ENCODE results near the gene VSTM4. TPM values are rescaled to one million over a fixed set of nuclear protein-coding genes. Genes with fewer than 3 reads are reported as not detected.

VSTM4 gene
- total and polyA plus RNA-seq, 3 experiments from 2014 or later = 0.07 to 0.09 TPM; not detected in 1

- Histone ChIP-seq H3K9me3 (ENCODE audit: low read length) (no peaks in the 10 kb centered on the region), H3K4me1 (ENCODE audit: insufficient read depth, low read length) (no peaks in the 10 kb centered on the region), H3K27me3 (ENCODE audit: insufficient read depth, low read length, poor library complexity, severe bottlenecking) (no peaks in the 10 kb centered on the region), H3K36me3 (ENCODE audit: insufficient read depth, low read length) (no peaks in the 10 kb centered on the region), H3K4me3 (ENCODE audit: low read length) (no peak overlapping the region), H3K27ac (ENCODE audit: low read depth, low read length) (no peak overlapping the region)
- H3K27me3 Mint-ChIP-seq = peaks cover 2 to 7% of the 10 kb centered on the region in 2 donors
- POLR2A ChIA-PET = no interaction called here
- peaks cover under 1 to 6% (median 2%) of the 10 kb centered on the region in 5 donors for H3K9me3 Mint-ChIP-seq
- H3K27ac Mint-ChIP-seq = no peak overlapping the region
- no peak for DNase-seq
- CTCF ChIA-PET = no interaction called here
- no peak overlapping the region for H3K4me3 Mint-ChIP-seq
- peaks cover 0 to 2% (median 0%) of the 10 kb centered on the region in 3 donors for H3K36me3 Mint-ChIP-seq
- no peaks in the 10 kb centered on the region for H3K4me1 Mint-ChIP-seq
These were observed 60.0 kb downstream of the VSTM4 start for GRCh38 chr10:49055221-49055849.

- ChIA-PET POLR2A (no interaction called here), CTCF (no interaction called here)
- Mint-ChIP-seq H3K27ac (no peak overlapping the region), H3K4me3 (no peak overlapping the region), H3K36me3 (no peaks in the 10 kb centered on the region), H3K9me3 (peaks cover 0 to 4% (median 0%) of the 10 kb centered on the region in 5 donors), H3K4me1 (no peaks in the 10 kb centered on the region), H3K27me3 (peaks cover 2 to 7% of the 10 kb centered on the region in 2 donors)
- Histone ChIP-seq H3K27me3 (ENCODE audit: insufficient read depth, low read length, poor library complexity, severe bottlenecking) (no peaks in the 10 kb centered on the region), H3K36me3 (ENCODE audit: insufficient read depth, low read length) (no peaks in the 10 kb centered on the region), H3K4me3 (ENCODE audit: low read length) (no peak overlapping the region), H3K9me3 (ENCODE audit: low read length) (no peaks in the 10 kb centered on the region), H3K27ac (ENCODE audit: low read depth, low read length) (no peak overlapping the region), H3K4me1 (ENCODE audit: insufficient read depth, low read length) (no peaks in the 10 kb centered on the region)
- DNase-seq = no peak
These were observed 60.6 kb downstream of the VSTM4 start for GRCh38 chr10:49054753-49055152.

DNA sequence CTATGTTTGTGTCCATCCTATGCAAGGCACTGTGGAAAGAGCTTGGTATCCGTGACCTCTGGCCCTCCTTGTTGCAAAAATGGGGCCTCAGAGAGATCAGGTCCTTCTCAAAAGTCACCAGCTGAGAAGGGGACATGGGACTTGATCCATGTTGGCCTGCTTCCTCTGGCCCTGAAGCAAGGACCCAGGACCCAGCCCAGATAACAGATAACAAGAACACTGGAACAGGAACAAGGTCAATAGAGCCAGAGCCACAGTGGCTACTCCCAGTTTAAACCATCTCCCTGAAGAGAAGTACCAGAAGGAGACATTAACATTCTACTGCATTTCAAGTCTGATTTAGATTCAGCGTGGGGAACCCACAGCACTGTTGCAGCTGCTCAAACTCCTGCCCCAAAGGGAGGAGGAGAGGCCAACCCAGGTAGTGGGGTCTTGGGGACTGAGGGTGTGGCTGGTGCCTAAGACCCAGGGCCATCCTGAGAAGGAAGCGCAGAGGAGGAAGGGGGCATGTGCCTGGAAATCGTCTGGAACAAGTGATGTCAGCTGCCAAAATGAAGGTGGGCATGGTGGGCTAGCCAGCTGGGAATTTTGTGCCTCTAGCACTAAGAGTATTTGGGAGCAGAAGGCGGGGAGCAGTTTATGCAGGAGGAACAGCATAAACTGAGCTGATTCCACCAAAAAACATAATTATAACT, 61.2 kb downstream of the VSTM4 start:
- Mint-ChIP-seq H3K27ac (peak overlapping the region in 1 of 8 donors; percentile 58), H3K9me3 (peaks cover 0 to 4% (median 0%) of the 10 kb centered on the region in 5 donors), H3K4me3 (no peak overlapping the region), H3K4me1 (no peaks in the 10 kb centered on the region), H3K27me3 (peaks cover 2 to 7% of the 10 kb centered on the region in 2 donors), H3K36me3 (no peaks in the 10 kb centered on the region)
- Histone ChIP-seq H3K27ac (ENCODE audit: low read depth, low read length) (no peak overlapping the region), H3K27me3 (ENCODE audit: insufficient read depth, low read length, poor library complexity, severe bottlenecking) (no peaks in the 10 kb centered on the region), H3K4me3 (ENCODE audit: low read length) (no peak overlapping the region), H3K36me3 (ENCODE audit: insufficient read depth, low read length) (no peaks in the 10 kb centered on the region), H3K4me1 (ENCODE audit: insufficient read depth, low read length) (no peaks in the 10 kb centered on the region), H3K9me3 (ENCODE audit: low read length) (no peaks in the 10 kb centered on the region)
- CTCF ChIA-PET = no interaction called here
- no peak for DNase-seq
- POLR2A ChIA-PET = no interaction called here

DNA sequence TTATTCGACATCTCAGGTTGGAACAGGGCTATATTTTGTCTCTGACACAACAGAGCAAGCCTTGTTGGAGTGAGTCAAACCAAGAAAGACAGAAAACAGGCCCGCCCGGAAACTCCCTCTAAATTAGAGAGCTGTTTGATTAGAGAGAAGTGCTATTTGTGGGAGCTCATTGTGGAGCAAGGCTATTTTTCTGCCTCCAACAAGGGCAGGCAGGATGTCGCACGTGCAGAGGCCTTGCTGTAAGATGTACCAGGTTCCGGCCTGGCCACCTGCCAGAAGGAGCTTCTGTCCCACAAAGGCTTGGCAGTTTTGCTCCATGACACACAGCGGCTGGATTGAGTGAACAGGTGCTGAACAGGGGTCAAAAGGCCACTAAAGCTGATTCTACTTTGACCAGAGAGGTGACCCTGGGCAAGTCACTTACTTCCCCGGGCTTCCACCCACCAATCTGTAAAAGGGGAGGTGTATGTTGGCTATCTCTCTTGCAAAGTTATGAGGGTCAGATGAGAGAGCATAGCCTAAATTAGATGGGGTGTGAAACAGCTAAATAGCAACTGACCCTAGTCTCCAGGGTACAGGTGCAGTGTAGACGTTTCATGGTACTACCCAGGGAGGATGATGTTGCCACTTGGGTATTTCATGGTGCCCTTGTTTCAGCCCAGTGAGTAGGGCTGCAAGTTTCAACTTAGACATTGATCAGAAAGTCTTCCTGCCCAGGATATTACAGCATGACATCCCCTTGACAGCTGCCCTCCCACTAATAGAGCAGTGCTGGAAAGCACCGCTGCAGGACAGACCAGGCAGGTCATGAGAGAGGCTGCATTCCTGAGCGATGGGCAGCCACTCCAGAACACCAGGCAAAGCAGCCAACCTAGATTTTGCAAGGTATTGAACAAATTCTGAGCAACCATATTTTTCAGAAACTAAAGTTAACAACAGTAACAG, 62.0 kb downstream of the VSTM4 start:
- ChIA-PET POLR2A (no interaction called here), CTCF (interaction anchor here (0.9 kb wide), 1 partner anchor 11 kb away, joined by 3 read pairs; no protein-coding TSS in a partner anchor)
- DNase-seq = no peak
- Histone ChIP-seq H3K9me3 (ENCODE audit: low read length) (no peaks in the 10 kb centered on the region), H3K27me3 (ENCODE audit: insufficient read depth, low read length, poor library complexity, severe bottlenecking) (no peaks in the 10 kb centered on the region), H3K4me3 (ENCODE audit: low read length) (no peak overlapping the region), H3K4me1 (ENCODE audit: insufficient read depth, low read length) (no peaks in the 10 kb centered on the region), H3K36me3 (ENCODE audit: insufficient read depth, low read length) (no peaks in the 10 kb centered on the region), H3K27ac (ENCODE audit: low read depth, low read length) (no peak overlapping the region)
- Mint-ChIP-seq H3K9me3 (peaks cover 0 to 4% (median 0%) of the 10 kb centered on the region in 5 donors), H3K36me3 (no peaks in the 10 kb centered on the region), H3K27me3 (peaks cover 0 to 7% of the 10 kb centered on the region in 2 donors), H3K27ac (no peak overlapping the region), H3K4me3 (no peak overlapping the region), H3K4me1 (no peaks in the 10 kb centered on the region)

DNA sequence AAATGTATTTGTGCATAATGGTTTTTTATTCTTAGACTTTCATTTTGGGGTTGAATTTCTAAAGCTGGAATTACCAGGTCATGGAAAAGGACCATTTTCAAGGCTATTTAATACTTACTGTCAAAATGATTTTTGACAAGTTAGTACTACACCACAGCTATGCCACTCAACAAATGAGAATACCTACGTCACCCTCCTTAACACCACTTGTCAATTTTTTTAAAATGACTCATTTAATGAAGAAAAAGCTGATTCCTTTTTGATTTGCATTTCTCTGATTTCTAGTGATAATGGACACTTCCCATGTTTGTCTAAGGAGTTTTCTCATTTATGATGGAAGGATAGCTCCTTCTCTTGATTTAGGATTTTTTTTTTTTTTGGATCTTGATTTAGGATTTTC, 63.3 kb downstream of the VSTM4 start:
- Mint-ChIP-seq H3K27ac (no peak overlapping the region), H3K4me1 (no peaks in the 10 kb centered on the region), H3K27me3 (peaks cover 2 to 9% of the 10 kb centered on the region in 2 donors), H3K9me3 (peaks cover 0 to 4% (median 0%) of the 10 kb centered on the region in 5 donors), H3K36me3 (no peaks in the 10 kb centered on the region), H3K4me3 (no peak overlapping the region)
- Histone ChIP-seq H3K27ac (ENCODE audit: low read depth, low read length) (no peak overlapping the region), H3K4me1 (ENCODE audit: insufficient read depth, low read length) (no peaks in the 10 kb centered on the region), H3K9me3 (ENCODE audit: low read length) (no peaks in the 10 kb centered on the region), H3K4me3 (ENCODE audit: low read length) (no peak overlapping the region), H3K36me3 (ENCODE audit: insufficient read depth, low read length) (no peaks in the 10 kb centered on the region), H3K27me3 (ENCODE audit: insufficient read depth, low read length, poor library complexity, severe bottlenecking) (no peaks in the 10 kb centered on the region)
- no peak for DNase-seq
- ChIA-PET CTCF (interaction anchor here (0.9 kb wide), 1 partner anchor 10 kb away, joined by 6 read pairs; no protein-coding TSS in a partner anchor), POLR2A (no interaction called here)

DNA sequence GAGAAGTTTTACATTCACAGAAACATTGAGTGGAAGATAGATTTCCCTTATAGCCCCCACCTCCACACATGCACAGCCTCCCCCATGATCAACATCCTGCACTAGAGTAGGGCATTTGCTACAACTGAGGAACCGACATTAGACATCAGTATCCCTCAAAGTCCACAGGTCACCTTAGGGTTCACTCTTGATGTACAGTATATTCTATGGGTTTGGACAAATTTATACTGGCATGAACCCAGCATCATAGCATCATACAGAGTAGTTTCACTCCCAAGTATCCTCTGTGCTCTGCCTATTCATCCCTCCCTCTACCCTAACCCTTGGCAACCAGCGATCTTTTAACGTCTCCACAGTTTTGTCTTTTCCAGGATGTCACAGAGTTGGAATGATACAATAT, 64.4 kb downstream of the VSTM4 start:
- no peaks in the 10 kb centered on the region for H3K36me3 Mint-ChIP-seq

GRCh38 chr10:49050366-49050765, 65.0 kb downstream of the VSTM4 start:
- no peak for DNase-seq
- Histone ChIP-seq H3K4me1 (ENCODE audit: insufficient read depth, low read length) (no peaks in the 10 kb centered on the region), H3K36me3 (ENCODE audit: insufficient read depth, low read length) (no peaks in the 10 kb centered on the region), H3K27me3 (ENCODE audit: insufficient read depth, low read length, poor library complexity, severe bottlenecking) (no peaks in the 10 kb centered on the region), H3K4me3 (ENCODE audit: low read length) (no peak overlapping the region), H3K9me3 (ENCODE audit: low read length) (no peaks in the 10 kb centered on the region), H3K27ac (ENCODE audit: low read depth, low read length) (no peak overlapping the region)
- Mint-ChIP-seq H3K9me3 (peaks cover 0 to 8% (median 0%) of the 10 kb centered on the region in 5 donors), H3K4me3 (no peak overlapping the region), H3K4me1 (peaks cover 0 to 6% (median 0%) of the 10 kb centered on the region in 3 donors), H3K36me3 (no peaks in the 10 kb centered on the region), H3K27ac (no peak overlapping the region), H3K27me3 (peaks cover 2 to 6% of the 10 kb centered on the region in 2 donors)
- ChIA-PET POLR2A (no interaction called here), CTCF (no interaction called here)

More for the DNA sequence above, 64.4 kb downstream of the VSTM4 start:
- Mint-ChIP-seq H3K27ac (no peak overlapping the region), H3K9me3 (peaks cover 0 to 7% (median 2%) of the 10 kb centered on the region in 5 donors), H3K27me3 (peaks cover 2 to 6% of the 10 kb centered on the region in 2 donors), H3K4me1 (peaks cover 0 to under 1% (median 0%) of the 10 kb centered on the region in 3 donors), H3K4me3 (no peak overlapping the region)
- no peaks in the 10 kb centered on the region for H3K4me1 ChIP-seq (ENCODE audit: insufficient read depth, low read length)
- H3K27me3 ChIP-seq (ENCODE audit: insufficient read depth, low read length, poor library complexity, severe bottlenecking) = no peaks in the 10 kb centered on the region
- ChIA-PET POLR2A (no interaction called here), CTCF (no interaction called here)
- H3K9me3 ChIP-seq (ENCODE audit: low read length) = no peaks in the 10 kb centered on the region
- no peak overlapping the region for H3K27ac ChIP-seq (ENCODE audit: low read depth, low read length)
- H3K36me3 ChIP-seq (ENCODE audit: insufficient read depth, low read length) = no peaks in the 10 kb centered on the region
- DNase-seq = no peak
- H3K4me3 ChIP-seq (ENCODE audit: low read length) = no peak overlapping the region

GRCh38 chr10:49049660-49050059, 65.7 kb downstream of the VSTM4 start:
- Histone ChIP-seq H3K36me3 (ENCODE audit: insufficient read depth, low read length) (no peaks in the 10 kb centered on the region), H3K27ac (ENCODE audit: low read depth, low read length) (no peak overlapping the region), H3K9me3 (ENCODE audit: low read length) (no peaks in the 10 kb centered on the region), H3K4me1 (ENCODE audit: insufficient read depth, low read length) (no peaks in the 10 kb centered on the region), H3K27me3 (ENCODE audit: insufficient read depth, low read length, poor library complexity, severe bottlenecking) (no peaks in the 10 kb centered on the region), H3K4me3 (ENCODE audit: low read length) (no peak overlapping the region)
- Mint-ChIP-seq H3K27ac (no peak overlapping the region), H3K9me3 (peaks cover 0 to 8% (median 0%) of the 10 kb centered on the region in 5 donors), H3K27me3 (peaks cover 2 to 6% of the 10 kb centered on the region in 2 donors), H3K36me3 (no peaks in the 10 kb centered on the region), H3K4me1 (peaks cover 0 to 6% (median 0%) of the 10 kb centered on the region in 3 donors), H3K4me3 (no peak overlapping the region)
- ChIA-PET POLR2A (no interaction called here), CTCF (no interaction called here)
- no peak for DNase-seq

Data from CD8-positive, alpha-beta memory T cell (primary cell).